ENCODE data around the gene HNRNPLL.

- TF ChIP-seq CTCF (conservative IDR thresholded peaks at IDR 0.05 in 1 of 2, IDR thresholded peaks at IDR 0.05 in 1 of 2; ENCODE audit: extremely low read depth in 1 of 2, insufficient read depth in 1 of 2, low read depth in 1 of 2, low read length in 2 of 2) (no peak), EZH2 (IDR thresholded peaks at IDR 0.05; ENCODE audit: borderline replicate concordance, low read length) (no peak)
Measured at GRCh38 chr2:38605298-38605830, 2.6 kb upstream of the HNRNPLL start.
